ENCODE measurements around the gene ZNF334.

The ZNF334 gene

GRCh38 chr20:46541229-46541935, 28.0 kb upstream of the ZNF334 start:
- Mint-ChIP-seq H3K27ac (no peak overlapping the region), H3K36me3 (no peaks in the 10 kb centered on the region), H3K9me3 (no peaks in the 10 kb centered on the region), H3K4me3 (no peak overlapping the region), H3K27me3 (peaks cover 63% of the 10 kb centered on the region), H3K4me1 (peaks cover 11% of the 10 kb centered on the region)
- CTCF ChIA-PET = interaction anchor here (1.1 to 2.3 kb wide), 4 partner anchors 10 to 141 kb away, joined by 3 to 5 read pairs (median 4); no protein-coding TSS in a partner anchor
- DNase-seq = no peak

GRCh38 chr20:46539113-46539512, 25.8 kb upstream of the ZNF334 start:
- H3K27me3 Mint-ChIP-seq = peaks cover 63% of the 10 kb centered on the region

GRCh38 chr20:46530640-46531039, 17.3 kb upstream of the ZNF334 start:
- Mint-ChIP-seq H3K27ac (peak overlapping the region; percentile 42), H3K36me3 (no peaks in the 10 kb centered on the region), H3K4me3 (no peak overlapping the region), H3K9me3 (no peaks in the 10 kb centered on the region), H3K27me3 (peaks cover 68% of the 10 kb centered on the region), H3K4me1 (no peaks in the 10 kb centered on the region)
- CTCF ChIA-PET = interaction anchor here (1.1 kb wide), 1 partner anchor 31 kb away, joined by 4 read pairs; no protein-coding TSS in a partner anchor
- no peak for DNase-seq

More at GRCh38 chr20:46539113-46539512, 25.8 kb upstream of the ZNF334 start:
- CTCF ChIA-PET = interaction anchor here (1.5 to 2.9 kb wide), 3 partner anchors 18 to 104 kb away, joined by 3 to 12 read pairs (median 5); no protein-coding TSS in a partner anchor
- Mint-ChIP-seq H3K27ac (no peak overlapping the region), H3K9me3 (no peaks in the 10 kb centered on the region), H3K4me3 (no peak overlapping the region), H3K36me3 (no peaks in the 10 kb centered on the region), H3K4me1 (peaks cover 10% of the 10 kb centered on the region)
- DNase-seq = no peak

GRCh38 chr20:46523696-46524328, 10.5 kb upstream of the ZNF334 start:
- Mint-ChIP-seq H3K36me3 (no peaks in the 10 kb centered on the region), H3K27me3 (peaks cover 61% of the 10 kb centered on the region), H3K27ac (no peak overlapping the region), H3K9me3 (no peaks in the 10 kb centered on the region), H3K4me1 (no peaks in the 10 kb centered on the region), H3K4me3 (no peak overlapping the region)
- peak; percentile 50 for DNase-seq
- CTCF ChIA-PET = interaction anchor here (0.7 to 4.9 kb wide), 7 partner anchors 26 to 229 kb away, joined by 3 to 28 read pairs (median 4); partner anchors contain the start of genes OCSTAMP and TP53RK

GRCh38 chr20:46523108-46523507, 9.7 kb upstream of the ZNF334 start:
- H3K27me3 Mint-ChIP-seq = peaks cover 54% of the 10 kb centered on the region
- H3K4me1 Mint-ChIP-seq = no peaks in the 10 kb centered on the region
- DNase-seq = no peak
- H3K9me3 Mint-ChIP-seq = no peaks in the 10 kb centered on the region
- no peak overlapping the region for H3K4me3 Mint-ChIP-seq
- no peaks in the 10 kb centered on the region for H3K36me3 Mint-ChIP-seq
- CTCF ChIA-PET = interaction anchor here (0.6 to 4.9 kb wide), 9 partner anchors 16 to 222 kb away, joined by 3 to 28 read pairs (median 7); partner anchors contain the start of genes OCSTAMP and TP53RK
- no peak overlapping the region for H3K27ac Mint-ChIP-seq

- Mint-ChIP-seq H3K4me1 (no peaks in the 10 kb centered on the region), H3K4me3 (no peak overlapping the region), H3K9me3 (no peaks in the 10 kb centered on the region), H3K27me3 (peaks cover 41% of the 10 kb centered on the region), H3K27ac (no peak overlapping the region), H3K36me3 (no peaks in the 10 kb centered on the region)
- CTCF ChIA-PET = interaction anchor here (0.9 to 4.9 kb wide), 12 partner anchors 18 to 176 kb away, joined by 3 to 28 read pairs (median 6); partner anchors contain the start of gene OCSTAMP
- peak; percentile 71 for DNase-seq
Observed at GRCh38 chr20:46520976-46521579, 7.7 kb upstream of the ZNF334 start.

GRCh38 chr20:46520540-46520939, 7.2 kb upstream of the ZNF334 start:
- Mint-ChIP-seq H3K4me3 (no peak overlapping the region), H3K27me3 (peaks cover 37% of the 10 kb centered on the region), H3K36me3 (no peaks in the 10 kb centered on the region), H3K27ac (no peak overlapping the region), H3K9me3 (no peaks in the 10 kb centered on the region), H3K4me1 (no peaks in the 10 kb centered on the region)
- CTCF ChIA-PET = interaction anchor here (1.0 to 3.6 kb wide), 7 partner anchors 18 to 167 kb away, joined by 3 to 27 read pairs (median 7); partner anchors contain the start of gene OCSTAMP
- DNase-seq = no peak

GRCh38 chr20:46519471-46520068, 6.2 kb upstream of the ZNF334 start:
- no peak overlapping the region for H3K4me3 Mint-ChIP-seq
- CTCF ChIA-PET = interaction anchor here (1.0 to 3.6 kb wide), 5 partner anchors 25 to 162 kb away, joined by 3 to 27 read pairs (median 7); partner anchors contain the start of gene OCSTAMP

GRCh38 chr20:46509523-46509922, 3.8 kb downstream of the ZNF334 start:
- H3K36me3 Mint-ChIP-seq = no peaks in the 10 kb centered on the region
- H3K27ac Mint-ChIP-seq = no peak overlapping the region
- H3K4me3 Mint-ChIP-seq = no peak overlapping the region
- peaks cover 14% of the 10 kb centered on the region for H3K4me1 Mint-ChIP-seq
- H3K9me3 Mint-ChIP-seq = peaks cover 2% of the 10 kb centered on the region
- peaks cover 29% of the 10 kb centered on the region for H3K27me3 Mint-ChIP-seq
- CTCF ChIA-PET = no interaction called here
- no peak for DNase-seq

More at GRCh38 chr20:46519471-46520068, 6.2 kb upstream of the ZNF334 start:
- Mint-ChIP-seq H3K27me3 (peaks cover 34% of the 10 kb centered on the region), H3K9me3 (no peaks in the 10 kb centered on the region), H3K4me1 (no peaks in the 10 kb centered on the region), H3K27ac (no peak overlapping the region), H3K36me3 (no peaks in the 10 kb centered on the region)
- DNase-seq = no peak

- Mint-ChIP-seq H3K4me1 (peaks cover 3% of the 10 kb centered on the region), H3K27ac (no peak overlapping the region)
Observed at GRCh38 chr20:46507760-46508407, 5.5 kb downstream of the ZNF334 start.

GRCh38 chr20:46505506-46505905, 7.9 kb downstream of the ZNF334 start:
- CTCF ChIA-PET = no interaction called here
- no peaks in the 10 kb centered on the region for H3K4me1 Mint-ChIP-seq
- H3K4me3 Mint-ChIP-seq = no peak overlapping the region
- peaks cover 6% of the 10 kb centered on the region for H3K36me3 Mint-ChIP-seq
- no peak overlapping the region for H3K27ac Mint-ChIP-seq
- no peak for DNase-seq
- H3K27me3 Mint-ChIP-seq = peaks cover 15% of the 10 kb centered on the region
- H3K9me3 Mint-ChIP-seq = peaks cover 33% of the 10 kb centered on the region

More at GRCh38 chr20:46507760-46508407, 5.5 kb downstream of the ZNF334 start:
- DNase-seq = no peak
- CTCF ChIA-PET = no interaction called here
- Mint-ChIP-seq H3K27me3 (peaks cover 20% of the 10 kb centered on the region), H3K9me3 (peaks cover 11% of the 10 kb centered on the region), H3K36me3 (peaks cover 5% of the 10 kb centered on the region), H3K4me3 (no peak overlapping the region)

- no peak overlapping the region for H3K4me3 Mint-ChIP-seq
- H3K27ac Mint-ChIP-seq = no peak overlapping the region
- H3K36me3 Mint-ChIP-seq = peaks cover 6% of the 10 kb centered on the region
- peaks cover 41% of the 10 kb centered on the region for H3K9me3 Mint-ChIP-seq
- CTCF ChIA-PET = no interaction called here
- H3K27me3 Mint-ChIP-seq = peaks cover 7% of the 10 kb centered on the region
- no peak for DNase-seq
- no peaks in the 10 kb centered on the region for H3K4me1 Mint-ChIP-seq
Observed at GRCh38 chr20:46501961-46502360, 11.4 kb downstream of the ZNF334 start.

- DNase-seq = no peak
- Mint-ChIP-seq H3K4me1 (no peaks in the 10 kb centered on the region), H3K4me3 (no peak overlapping the region), H3K36me3 (peaks cover 6% of the 10 kb centered on the region), H3K9me3 (peaks cover 41% of the 10 kb centered on the region), H3K27me3 (peaks cover 3% of the 10 kb centered on the region), H3K27ac (no peak overlapping the region)
- CTCF ChIA-PET = no interaction called here
Observed at GRCh38 chr20:46501337-46501942, 11.9 kb downstream of the ZNF334 start.
